HepG2 (cell line): ENCODE results near the gene SCGB1D2. TPM values are rescaled to one million over a fixed set of nuclear protein-coding genes. Genes with fewer than 3 reads are reported as not detected.

Source experiments
- ATAC-seq: fragments of 200-7000 bp; cut with Tn5 transposase; 3 replicates; pipeline ENCODE4 v1.9.1; 2020; ENCODE audit warnings: mild to moderate bottlenecking, moderate library complexity
- BruUV-seq: library from RNA; stranded (reverse); fragments of 400-500 nt; replicated peaks from 2 replicates; lab custom pipeline; 2021; lab: Mats Ljungman, UMichigan
- CTCF ChIA-PET: fragments of 300-600 bp; formaldehyde crosslinking; extraction: SDS; loops from one replicate; lab custom pipeline; 2021; ENCODE audit warnings: low total read pairs, inconsistent platforms, low intra/inter-chr PET ratio; lab: Yijun Ruan, JAX
- POLR2A ChIA-PET: fragments of 350-600 bp; sonication (Branson Sonifier 250); formaldehyde crosslinking; loops from one replicate; lab custom pipeline; 2020; ENCODE audit warnings: antibody characterized with exemption, inconsistent platforms; lab: Yijun Ruan, JAX
- DNase-seq: peaks from one replicate; pipeline ENCODE4 v3.0.0-alpha.2; 2015; ENCODE audit warnings: low spot score
- FAIRE-seq: peaks from 3 replicates; lab custom pipeline; 2011; peaks lifted over from hg19 to GRCh38; lab: Jason Lieb, UNC
- H2AFZ ChIP-seq: one replicate; pipeline ENCODE4 v1.6.1; 2011; ENCODE audit warnings: low read length, inconsistent platforms
- H3K27ac ChIP-seq: fragments of 300-600 bp; 3 replicates; pipeline ENCODE4 v1.8.0; 2011; ENCODE audit warnings: mixed run types, mild to moderate bottlenecking, mixed read lengths, low read length, inconsistent platforms; ENCODE audit not compliant: insufficient read depth; ENCODE audit errors: extremely low read length
- H3K27me3 ChIP-seq, 2 experiments: fragments of 200-600 bp in 1 of 2; 2 replicates in 1 of 2; 3 replicates in 1 of 2; pipeline versions ENCODE4 v1.6.0 to v1.8.0; 2011; ENCODE audit warnings: low read length in 2 of 2, mild to moderate bottlenecking in 2 of 2, moderate library complexity in 2 of 2, inconsistent platforms in 1 of 2; ENCODE audit not compliant: insufficient read depth in 2 of 2, control insufficient read depth in 1 of 2
- H3K36me3 ChIP-seq, 2 experiments: fragments of 200-600 bp in 1 of 2; replicated peaks in 1 of 2; 2 replicates in 1 of 2; 3 replicates in 1 of 2; pipeline versions ENCODE4 v1.5.1 to v1.8.0; 2011; ENCODE audit warnings: low read length in 2 of 2, inconsistent platforms in 1 of 2; ENCODE audit not compliant: insufficient read depth in 2 of 2, control insufficient read depth in 1 of 2
- H3K4me1 ChIP-seq: 2 replicates; pipeline ENCODE4 v1.5.1; 2012; ENCODE audit warnings: low read length, inconsistent platforms; ENCODE audit not compliant: insufficient read depth
- H3K4me2 ChIP-seq: 2 replicates; pipeline ENCODE4 v1.6.0; 2011; ENCODE audit warnings: low read depth, low read length, inconsistent platforms
- H3K4me3 ChIP-seq, 3 experiments: fragments of 200-600 bp in 1 of 3; sonication (generic), shearing (Covaris generic) in 1 of 3; replicated peaks in 1 of 3; 2 replicates each; pipeline ENCODE4 v1.5.1; 2011 to 2016; ENCODE audit warnings: low read length in 3 of 3, inconsistent platforms in 2 of 3, low read depth in 2 of 3, mild to moderate bottlenecking in 2 of 3, control low read depth in 1 of 3, mixed read lengths in 1 of 3; ENCODE audit not compliant: insufficient read depth in 1 of 3
- H3K79me2 ChIP-seq: one replicate; pipeline ENCODE4 v1.6.1; 2011; ENCODE audit warnings: low read length, inconsistent platforms; ENCODE audit not compliant: insufficient read depth
- H3K9ac ChIP-seq: 2 replicates; pipeline ENCODE4 v1.6.0; 2011; ENCODE audit warnings: mild to moderate bottlenecking, low read depth, low read length, inconsistent platforms; ENCODE audit not compliant: insufficient read depth
- H3K9me3 ChIP-seq: 2 replicates; pipeline ENCODE4 v1.5.1; 2012; ENCODE audit warnings: mild to moderate bottlenecking, low read length
- H4K20me1 ChIP-seq: 2 replicates; pipeline ENCODE4 v1.6.0; 2011; ENCODE audit warnings: inconsistent platforms, mild to moderate bottlenecking, low read length, moderate library complexity; ENCODE audit not compliant: insufficient read depth
- CREBL2 ChIP-seq: sonication (generic); formaldehyde crosslinking; IDR thresholded peaks from 2 replicates; pipeline ENCODE4 v1.8.1; 2023; ENCODE audit warnings: missing genetic modification reagents, mild to moderate bottlenecking, borderline replicate concordance
- GLI4 ChIP-seq: sonication (generic); formaldehyde crosslinking; IDR thresholded peaks from 2 replicates; pipeline ENCODE4 v1.5.1; 2020; ENCODE audit warnings: missing genetic modification reagents, mild to moderate bottlenecking, moderate library complexity, borderline replicate concordance
- KAT7 ChIP-seq: IDR thresholded peaks from 2 replicates; pipeline ENCODE4 v1.6.1; 2018; ENCODE audit warnings: borderline replicate concordance, missing compliant biosample characterization
- MAZ ChIP-seq, 2 experiments: sonication (generic) in 1 of 2; formaldehyde crosslinking in 1 of 2; IDR thresholded peaks; 2 replicates each; pipeline versions ENCODE4 v1.5.0 to v1.6.1; 2012 to 2020; ENCODE audit warnings: low read depth in 2 of 2, mild to moderate bottlenecking in 2 of 2, borderline replicate concordance in 1 of 2, improper control_type of control experiment in 1 of 2, low read length in 1 of 2, missing genetic modification reagents in 1 of 2, moderate library complexity in 1 of 2
- MBD4 ChIP-seq: IDR thresholded peaks from 2 replicates; pipeline ENCODE4 v1.6.1; 2012; ENCODE audit warnings: low read length, inconsistent platforms, borderline replicate concordance
- MBNL3 ChIP-seq: fragments of 250-450 bp; sonication (Bioruptor Pico); conservative IDR thresholded peaks from 2 replicates; pipeline ENCODE4 v1.8.0; 2022; ENCODE audit warnings: mild to moderate bottlenecking, inconsistent platforms
- REXO4 ChIP-seq: sonication (generic); formaldehyde crosslinking; IDR thresholded peaks from 2 replicates; pipeline ENCODE4 v1.8.0; 2022; ENCODE audit warnings: missing genetic modification reagents, mild to moderate bottlenecking, borderline replicate concordance
- ZBTB10 ChIP-seq: sonication (generic); formaldehyde crosslinking; IDR thresholded peaks from 2 replicates; pipeline ENCODE4 v1.4.0; 2020; ENCODE audit warnings: missing genetic modification reagents, borderline replicate concordance
- ZNF431 ChIP-seq: sonication (generic); formaldehyde crosslinking; IDR thresholded peaks from 2 replicates; pipeline ENCODE4 v1.9.0; 2022; ENCODE audit warnings: missing genetic modification reagents, low read depth, mild to moderate bottlenecking, borderline replicate concordance
- ZNF432 ChIP-seq: sonication (generic); formaldehyde crosslinking; IDR thresholded peaks from 2 replicates; pipeline ENCODE4 v1.5.0; 2020; ENCODE audit warnings: missing genetic modification reagents, mild to moderate bottlenecking, borderline replicate concordance
- ZNF768 ChIP-seq: sonication (generic); formaldehyde crosslinking; IDR thresholded peaks from 2 replicates; pipeline ENCODE4 v1.4.0; 2020; ENCODE audit warnings: missing genetic modification reagents
- ZNF772 ChIP-seq: sonication (generic); formaldehyde crosslinking; IDR thresholded peaks from 2 replicates; pipeline ENCODE4 v1.5.0; 2020; ENCODE audit warnings: mild to moderate bottlenecking, missing genetic modification reagents
- WGBS: methylation state at CpG from one replicate; pipeline ENCODE4 v1.1.6; 2017; ENCODE audit warnings: low lambda C conversion rate; 5-methylcytosine and 5-hydroxymethylcytosine counted together
- in situ Hi-C: cut with HindIII; loops from 2 replicates; pipeline ENCODE4 v1.10.0; 2017; ENCODE audit warnings: low pct_unique_long_range_greater_than_20kb; ENCODE audit not compliant: extremely low pct_ligation_motif_present
- intact Hi-C: fragments of 100-400 bp; cut with micrococcal nuclease; formaldehyde crosslinking; loops from one replicate; pipeline ENCODE4 v1.10.0; 2022; ENCODE audit not compliant: unreplicated experiment
- polyA plus RNA-seq, 8 experiments: library from polyadenylated mRNA; depleted of rRNA in 3 of 8; stranded (reverse) in 7 of 8; unstranded in 1 of 8; fragments of >200 nt; fragmentation: Illumina TruSeq in 4 of 8; extraction: Trizol in 4 of 8; gene quantifications; 2 replicates each; pipeline versions ENCODE4 v1.2.1 to v1.2.3, GENCODE V29; 2011 to 2016; ENCODE audit warnings: low read depth in 4 of 8, missing spikeins in 1 of 8, mixed read lengths in 1 of 8; ENCODE audit not compliant: insufficient read depth in 1 of 8
- total RNA-seq, 5 experiments: library from RNA; depleted of rRNA; stranded (reverse); fragments of >200 nt; fragmentation: Illumina TruSeq; extraction: Trizol; gene quantifications; 2 replicates each; pipeline ENCODE4 v1.2.3, GENCODE V29; 2016; ENCODE audit warnings: low read depth in 1 of 5
- TF ChIP-seq, protein P1 (sequence below): sonication (generic); formaldehyde crosslinking; IDR thresholded peaks from 2 replicates; pipeline ENCODE4 v1.4.0; 2020; ENCODE audit warnings: missing genetic modification reagents
- TF ChIP-seq, protein P2 (sequence below): sonication (generic); formaldehyde crosslinking; IDR thresholded peaks from 2 replicates; pipeline ENCODE4 v1.5.1; 2020; ENCODE audit warnings: mild to moderate bottlenecking, moderate library complexity, missing genetic modification reagents
- TF ChIP-seq, protein P3 (sequence below): sonication (generic); formaldehyde crosslinking; IDR thresholded peaks from 2 replicates; pipeline ENCODE4 v1.4.0; 2020; ENCODE audit warnings: mild to moderate bottlenecking, missing genetic modification reagents

SCGB1D2 gene
- total and polyA plus RNA-seq, 2 of the 13 experiments (the other 11 are each of a cell fraction or from before 2014, with no cell fraction given), result not detected

DNA sequence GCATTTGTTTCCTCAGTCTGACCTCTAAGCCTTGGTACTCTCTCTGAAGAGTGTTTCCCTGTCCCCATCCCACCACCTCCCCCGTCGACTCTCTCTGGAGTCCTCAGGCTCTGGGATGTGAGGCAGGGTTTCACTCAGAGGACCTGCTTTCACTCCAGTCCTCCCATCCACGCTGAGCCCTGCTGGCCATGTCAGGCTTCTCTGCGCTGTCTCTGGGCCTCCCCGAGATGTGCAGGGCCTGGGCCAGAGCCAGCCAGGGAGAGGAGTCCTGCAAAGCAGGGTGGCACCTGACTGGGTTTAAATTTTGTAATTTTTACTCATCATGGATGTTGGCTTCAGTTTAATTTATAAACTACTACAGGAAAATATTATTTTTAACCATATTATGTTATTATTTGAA lies 31.2 kb downstream of the SCGB1D2 start:
- Histone ChIP-seq H3K27ac (no peak overlapping the region), H4K20me1 (no peaks in the 10 kb centered on the region), H3K4me2 (no peak overlapping the region; the same call in 1 of the 2 replicates), H3K4me3 (no peak overlapping the region), H2AFZ (no peak overlapping the region), H3K79me2 (no peaks in the 10 kb centered on the region), H3K27me3 (peaks cover 2 to 11% of the 10 kb centered on the region in 2 experiments; a peak in 3 of 5 replicates), H3K4me1 (peaks cover 18% of the 10 kb centered on the region), H3K9ac (no peak overlapping the region), H3K9me3 (no peaks in the 10 kb centered on the region), H3K36me3 (no peaks in the 10 kb centered on the region)
- CTCF ChIA-PET, result no interaction called here
- no TSS peak for BruUV-seq
- in situ Hi-C loops, result no loop called here
- WGBS, result 47% methylated on average over 5 of the region's 5 CpGs
- FAIRE-seq (no peak), ATAC-seq (peak; percentile 47; the same call in 2 of the 3 replicates), DNase-seq (no peak)
- intact Hi-C loops, result no loop called here
- POLR2A ChIA-PET, result no interaction called here
- TF ChIP-seq MAZ (IDR thresholded peaks at IDR 0.05; ENCODE audit: borderline replicate concordance, low read depth, low read length), result no peak
- TF ChIP-seq MAZ (CRISPR knock-in tag; IDR thresholded peaks at IDR 0.05; ENCODE audit: low read depth), result no peak
- no peak for TF ChIP-seq CREBL2 (CRISPR knock-in tag)
- TF ChIP-seq ZNF772 (CRISPR knock-in tag), result no peak
- TF ChIP-seq, protein P1, sequence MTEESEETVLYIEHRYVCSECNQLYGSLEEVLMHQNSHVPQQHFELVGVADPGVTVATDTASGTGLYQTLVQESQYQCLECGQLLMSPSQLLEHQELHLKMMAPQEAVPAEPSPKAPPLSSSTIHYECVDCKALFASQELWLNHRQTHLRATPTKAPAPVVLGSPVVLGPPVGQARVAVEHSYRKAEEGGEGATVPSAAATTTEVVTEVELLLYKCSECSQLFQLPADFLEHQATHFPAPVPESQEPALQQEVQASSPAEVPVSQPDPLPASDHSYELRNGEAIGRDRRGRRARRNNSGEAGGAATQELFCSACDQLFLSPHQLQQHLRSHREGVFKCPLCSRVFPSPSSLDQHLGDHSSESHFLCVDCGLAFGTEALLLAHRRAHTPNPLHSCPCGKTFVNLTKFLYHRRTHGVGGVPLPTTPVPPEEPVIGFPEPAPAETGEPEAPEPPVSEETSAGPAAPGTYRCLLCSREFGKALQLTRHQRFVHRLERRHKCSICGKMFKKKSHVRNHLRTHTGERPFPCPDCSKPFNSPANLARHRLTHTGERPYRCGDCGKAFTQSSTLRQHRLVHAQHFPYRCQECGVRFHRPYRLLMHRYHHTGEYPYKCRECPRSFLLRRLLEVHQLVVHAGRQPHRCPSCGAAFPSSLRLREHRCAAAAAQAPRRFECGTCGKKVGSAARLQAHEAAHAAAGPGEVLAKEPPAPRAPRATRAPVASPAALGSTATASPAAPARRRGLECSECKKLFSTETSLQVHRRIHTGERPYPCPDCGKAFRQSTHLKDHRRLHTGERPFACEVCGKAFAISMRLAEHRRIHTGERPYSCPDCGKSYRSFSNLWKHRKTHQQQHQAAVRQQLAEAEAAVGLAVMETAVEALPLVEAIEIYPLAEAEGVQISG (CRISPR knock-in tag), result no peak
- no peak for TF ChIP-seq MBD4
- peak; percentile 80; the same call in 1 of the 2 replicates for TF ChIP-seq ZNF768 (CRISPR knock-in tag)
- no peak for TF ChIP-seq ZBTB10 (CRISPR knock-in tag)
- TF ChIP-seq REXO4, result no peak
- no peak for TF ChIP-seq KAT7 (CRISPR knock-in tag)
- TF ChIP-seq, protein P2, sequence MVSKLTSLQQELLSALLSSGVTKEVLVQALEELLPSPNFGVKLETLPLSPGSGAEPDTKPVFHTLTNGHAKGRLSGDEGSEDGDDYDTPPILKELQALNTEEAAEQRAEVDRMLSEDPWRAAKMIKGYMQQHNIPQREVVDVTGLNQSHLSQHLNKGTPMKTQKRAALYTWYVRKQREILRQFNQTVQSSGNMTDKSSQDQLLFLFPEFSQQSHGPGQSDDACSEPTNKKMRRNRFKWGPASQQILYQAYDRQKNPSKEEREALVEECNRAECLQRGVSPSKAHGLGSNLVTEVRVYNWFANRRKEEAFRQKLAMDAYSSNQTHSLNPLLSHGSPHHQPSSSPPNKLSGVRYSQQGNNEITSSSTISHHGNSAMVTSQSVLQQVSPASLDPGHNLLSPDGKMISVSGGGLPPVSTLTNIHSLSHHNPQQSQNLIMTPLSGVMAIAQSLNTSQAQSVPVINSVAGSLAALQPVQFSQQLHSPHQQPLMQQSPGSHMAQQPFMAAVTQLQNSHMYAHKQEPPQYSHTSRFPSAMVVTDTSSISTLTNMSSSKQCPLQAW (CRISPR knock-in tag), result no peak
- TF ChIP-seq ZNF431 (CRISPR knock-in tag), result no peak
- TF ChIP-seq MBNL3, result no peak
- TF ChIP-seq, protein P3, sequence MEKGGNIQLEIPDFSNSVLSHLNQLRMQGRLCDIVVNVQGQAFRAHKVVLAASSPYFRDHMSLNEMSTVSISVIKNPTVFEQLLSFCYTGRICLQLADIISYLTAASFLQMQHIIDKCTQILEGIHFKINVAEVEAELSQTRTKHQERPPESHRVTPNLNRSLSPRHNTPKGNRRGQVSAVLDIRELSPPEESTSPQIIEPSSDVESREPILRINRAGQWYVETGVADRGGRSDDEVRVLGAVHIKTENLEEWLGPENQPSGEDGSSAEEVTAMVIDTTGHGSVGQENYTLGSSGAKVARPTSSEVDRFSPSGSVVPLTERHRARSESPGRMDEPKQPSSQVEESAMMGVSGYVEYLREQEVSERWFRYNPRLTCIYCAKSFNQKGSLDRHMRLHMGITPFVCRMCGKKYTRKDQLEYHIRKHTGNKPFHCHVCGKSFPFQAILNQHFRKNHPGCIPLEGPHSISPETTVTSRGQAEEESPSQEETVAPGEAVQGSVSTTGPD (CRISPR knock-in tag), result no peak
- no peak for TF ChIP-seq ZNF432
- TF ChIP-seq GLI4 (CRISPR knock-in tag), result no peak
